GM19372 (cell line): ENCODE data around the gene BLTP3B.

Experiments used
- ATAC-seq: cut with Tn5 transposase; IDR thresholded peaks from one replicate; pipeline ENCODE4 v1.9.1; 2021; ENCODE audit warnings: mild to moderate bottlenecking, low read depth, moderate library complexity; ENCODE audit not compliant: unreplicated experiment

Gene BLTP3B

DNA sequence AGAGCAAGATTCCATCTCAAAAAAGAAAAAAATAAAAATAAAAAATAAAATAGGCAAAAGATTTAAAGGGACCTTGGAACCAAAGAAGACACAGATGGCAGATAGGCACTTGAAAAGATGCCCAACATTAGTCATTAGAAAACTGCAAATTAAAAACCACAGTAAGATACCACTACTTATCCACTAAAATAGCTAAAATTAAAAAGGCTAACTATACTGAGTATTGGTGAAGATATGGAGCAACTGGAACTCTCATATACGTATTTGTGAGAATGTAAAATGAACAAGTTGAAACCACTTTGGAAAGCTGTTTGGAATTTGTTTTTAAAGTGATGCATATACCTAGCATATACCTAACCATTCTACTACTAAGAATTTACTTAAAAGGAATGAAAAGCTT is 22.3 kb downstream of the BLTP3B start:
- ATAC-seq: no peak

DNA sequence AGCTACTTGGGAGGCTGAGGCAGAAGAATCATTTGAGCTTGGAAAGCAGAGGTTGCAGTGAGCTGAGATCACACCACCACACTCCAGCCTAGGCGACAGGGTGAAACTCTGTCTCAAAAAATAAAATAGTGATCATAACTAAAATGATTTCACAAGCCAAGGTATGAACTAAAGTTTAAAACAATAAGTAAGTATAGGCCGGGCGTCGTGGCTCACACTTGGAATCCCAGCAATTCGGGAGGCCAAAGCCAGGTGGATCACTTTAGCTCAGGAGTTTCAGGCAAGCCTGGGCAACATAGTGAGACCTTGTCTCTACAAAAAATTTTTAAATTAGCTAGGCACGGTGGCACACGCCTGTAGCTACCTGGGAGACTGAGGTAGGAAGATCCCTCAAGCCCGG is 27.4 kb downstream of the BLTP3B start:
- ATAC-seq: no peak

DNA sequence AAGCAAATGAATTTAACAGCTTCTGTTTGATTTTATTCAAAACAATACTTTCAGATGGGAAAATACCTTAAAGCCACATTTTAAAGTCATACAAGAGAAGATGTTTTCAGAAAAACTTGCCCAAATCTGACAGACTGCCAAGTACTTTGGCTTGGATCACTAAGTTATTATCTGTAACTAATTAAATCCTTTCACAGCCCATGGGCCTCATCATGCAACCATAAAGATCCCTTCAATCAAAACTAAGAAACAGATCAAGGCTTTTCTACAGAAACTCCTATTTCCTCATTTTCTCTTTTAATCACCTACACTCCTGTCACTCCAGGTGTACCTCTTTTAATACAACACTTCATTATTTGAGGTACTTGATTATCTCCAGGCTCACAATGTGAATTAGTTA is 28.1 kb downstream of the BLTP3B start:
- ATAC-seq: peak; percentile 53

DNA sequence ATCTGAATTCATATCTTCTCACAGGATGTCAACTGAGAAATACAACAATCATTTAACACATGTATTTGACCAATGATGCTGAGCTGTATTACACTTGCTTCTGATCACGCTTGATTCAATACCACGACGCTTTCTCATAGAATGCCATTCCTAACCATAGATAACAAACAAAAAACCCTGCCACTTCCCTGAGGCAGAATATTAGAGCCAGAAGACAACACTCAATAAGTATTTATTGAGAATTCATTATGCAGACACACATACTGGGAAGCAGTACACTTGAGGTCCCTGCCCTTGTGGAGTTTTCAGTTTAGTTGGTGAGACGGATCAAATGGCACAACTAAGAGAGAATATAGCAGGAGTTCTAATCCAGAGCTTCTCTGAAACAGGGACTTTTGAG is 32.4 kb downstream of the BLTP3B start:
- no peak for ATAC-seq

DNA sequence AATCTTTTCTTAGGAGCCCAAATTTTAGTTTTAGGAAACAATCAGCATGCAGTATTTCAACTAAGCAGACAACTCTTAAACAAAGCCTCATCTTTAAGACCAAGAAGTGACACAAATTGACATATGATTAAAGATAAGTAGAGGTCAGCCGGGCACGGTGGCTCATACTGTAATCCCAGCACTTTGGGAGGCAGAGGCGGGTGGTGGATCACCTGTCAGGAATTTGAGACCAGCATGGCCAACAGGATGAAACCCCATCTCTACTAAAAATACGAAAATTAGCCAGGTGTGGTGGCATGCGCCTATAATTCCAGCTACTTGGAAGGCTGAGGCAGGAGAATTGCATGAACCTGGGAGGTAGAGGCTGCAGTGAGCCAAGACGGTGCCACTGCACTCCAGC is 35.8 kb downstream of the BLTP3B start:
- ATAC-seq: no peak

DNA sequence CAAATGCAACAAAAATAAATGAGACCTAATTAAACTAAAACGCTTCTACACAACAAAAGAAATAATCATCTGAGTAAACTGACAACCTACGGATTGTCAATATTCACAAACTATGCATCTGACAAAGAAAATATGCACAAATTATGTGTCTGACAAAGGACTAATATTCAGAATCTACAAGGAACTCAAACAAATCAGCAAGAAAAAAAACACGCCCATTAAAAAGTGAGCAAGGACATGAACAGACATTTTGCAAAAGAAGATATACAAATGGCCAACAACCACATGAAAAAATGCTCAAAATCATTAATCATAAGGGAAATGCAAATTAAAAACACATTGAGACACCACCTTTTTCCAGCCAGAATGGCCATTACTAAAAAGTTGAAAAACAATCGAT is 37.0 kb downstream of the BLTP3B start:
- no peak for ATAC-seq

DNA sequence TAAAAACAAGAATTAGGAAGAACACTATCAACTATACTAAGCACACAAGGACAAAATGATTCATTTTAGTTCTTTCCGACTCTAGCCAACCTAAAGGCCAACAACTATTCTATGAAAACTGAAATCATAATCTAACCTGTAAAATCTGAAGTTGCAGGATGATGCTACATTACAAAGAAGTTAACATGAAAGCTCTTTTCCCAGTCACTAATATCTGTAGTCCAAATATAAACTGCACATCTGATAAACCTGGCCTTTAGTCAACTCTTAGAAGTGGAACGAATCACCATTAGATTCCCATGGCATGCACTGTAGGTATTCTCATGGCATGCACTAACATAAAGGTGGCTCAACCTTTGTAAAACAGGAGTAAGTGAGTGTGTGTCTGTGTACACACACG is 41.7 kb downstream of the BLTP3B start:
- no peak for ATAC-seq
